DMS53 treated with DMSO at 0.1 percent for 48 hours (cell line): ENCODE measurements around the gene TMEM255B.
"Not testable (repeated sequence)": the region's sequence is repeated elsewhere in the genome, so short reads cannot be mapped to it uniquely, and the experiment has no call there.

Experiments
- DNase-seq: peaks from one replicate; lab custom pipeline; 2025; ENCODE audit not compliant: unreplicated experiment; lab: John Stamatoyannopoulos, UW

The TMEM255B gene

DNA sequence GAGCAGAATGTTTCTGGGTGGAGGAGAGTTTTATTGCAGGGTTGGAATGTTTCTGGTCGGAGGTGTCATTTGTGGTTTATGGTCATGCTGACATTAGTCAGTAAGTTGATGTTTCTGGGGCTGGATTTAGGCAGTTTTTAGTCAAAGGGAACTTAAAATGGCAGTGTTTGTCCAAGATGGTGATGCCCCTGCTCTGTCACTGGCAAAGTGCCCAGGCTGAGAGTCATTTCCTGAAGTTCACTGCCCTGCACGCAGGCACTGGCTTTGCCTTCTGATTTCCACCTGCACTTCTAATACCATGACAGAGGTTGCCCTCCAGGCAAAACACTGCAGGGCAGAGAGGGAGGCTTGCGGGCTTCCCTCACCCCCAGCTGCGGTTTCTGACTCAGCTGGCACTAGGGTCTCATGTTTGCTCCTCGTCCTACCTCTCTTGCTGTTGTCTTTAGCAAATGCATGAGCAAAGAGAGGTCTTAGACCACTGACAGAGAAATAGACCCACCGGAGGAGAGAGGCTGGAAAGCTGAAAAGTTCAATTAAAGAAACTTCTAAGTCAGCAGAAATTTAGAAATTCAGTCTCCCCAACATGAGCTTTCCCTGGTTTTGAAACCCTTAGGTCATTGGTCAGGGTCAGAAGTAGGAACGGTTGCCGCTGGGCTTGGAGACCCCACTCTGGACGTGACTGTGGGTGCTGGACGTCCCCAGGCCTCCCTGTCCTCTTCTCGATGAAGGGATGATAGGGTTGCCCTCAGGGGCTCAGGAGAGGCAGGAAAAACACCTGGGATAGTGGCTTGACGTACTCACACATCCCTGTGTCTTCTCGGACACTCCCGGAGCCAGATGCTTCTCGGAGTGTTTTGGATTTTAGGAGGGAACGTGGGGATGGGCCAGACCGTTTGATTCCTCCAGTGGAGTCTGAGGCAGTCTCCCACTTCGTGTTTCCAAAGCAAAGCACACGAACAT lies 26.3 kb downstream of the TMEM255B start:
- no peak for DNase-seq

DNA sequence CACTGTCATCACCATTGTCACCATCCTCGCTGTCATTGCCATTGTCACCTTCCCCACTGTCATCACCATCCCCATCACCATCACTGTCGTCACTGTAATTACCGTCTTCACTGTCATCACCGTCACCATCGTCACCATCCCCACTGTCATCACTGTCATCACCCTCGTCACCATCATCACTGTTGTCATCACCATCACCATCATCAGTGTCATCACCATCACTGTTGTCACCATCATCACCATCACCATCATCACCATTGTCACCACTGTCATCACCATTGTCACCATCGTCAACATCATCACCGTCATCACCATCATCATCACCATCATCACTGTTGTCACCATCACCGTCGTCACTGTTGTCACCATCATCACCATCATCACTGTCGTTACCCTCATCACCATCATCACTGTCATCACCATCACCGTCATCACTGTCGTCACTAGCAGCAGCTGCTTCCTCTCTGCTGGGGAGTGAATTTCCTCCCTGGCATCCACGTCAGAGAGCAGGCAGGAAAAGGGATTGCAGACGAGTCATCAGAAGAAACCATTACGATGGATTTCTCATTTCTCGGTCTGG lies 27.3 kb downstream of the TMEM255B start:
- no peak for DNase-seq

DNA sequence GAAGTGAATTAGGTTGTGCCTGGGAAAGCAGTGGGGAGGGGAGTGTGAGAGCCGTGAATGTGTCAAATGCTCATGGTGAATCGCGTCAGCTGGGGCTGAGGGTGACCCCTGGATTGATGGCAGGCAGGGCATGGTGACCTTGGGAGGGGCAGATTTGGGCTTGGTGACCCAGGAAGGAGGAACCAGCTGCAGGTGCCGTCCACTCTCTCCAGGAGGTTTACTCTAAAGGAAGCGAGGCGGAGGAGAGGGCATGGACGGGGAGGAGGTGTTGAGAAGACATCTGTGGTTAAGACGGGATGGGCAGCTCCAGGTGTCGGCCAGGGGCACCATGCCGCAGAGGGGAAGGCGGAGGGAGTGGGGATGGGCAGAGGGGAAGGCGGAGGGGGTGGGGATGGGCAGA lies 28.7 kb downstream of the TMEM255B start:
- DNase-seq = no peak

DNA sequence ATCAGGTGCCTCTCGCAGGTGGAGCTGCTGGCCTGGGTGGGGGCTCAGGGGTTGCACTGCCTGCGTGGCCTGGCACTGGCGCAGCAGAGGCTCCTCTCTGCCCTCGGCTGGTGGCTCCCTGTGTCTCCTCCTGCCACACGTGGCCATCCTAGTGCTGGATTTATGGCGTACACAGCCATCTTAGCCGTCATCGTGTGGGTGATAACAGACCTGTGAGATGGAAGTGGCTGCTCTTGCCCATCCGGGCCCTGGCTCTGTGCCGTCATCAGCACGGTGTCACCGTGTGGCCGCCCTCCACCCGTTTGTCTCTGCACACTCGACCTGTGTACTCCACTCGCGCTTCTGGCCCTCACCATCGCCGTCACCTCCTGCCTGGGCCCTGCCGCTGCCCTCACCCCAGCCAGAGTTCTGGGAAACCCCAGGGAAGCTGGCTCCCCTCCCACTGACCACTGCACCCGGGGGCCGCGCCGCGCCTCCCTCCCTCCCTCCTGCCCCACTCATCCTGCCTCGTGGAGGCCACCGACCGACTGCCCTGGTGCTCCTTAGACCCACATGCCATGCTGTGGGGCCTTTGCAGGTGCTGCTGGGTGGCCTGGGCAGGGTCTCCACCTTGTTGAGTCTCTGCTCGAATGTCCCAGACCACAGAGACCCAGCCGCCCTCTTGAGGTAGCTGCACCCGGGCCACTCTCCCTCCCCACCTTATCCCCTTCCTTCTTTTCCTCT lies 29.5 kb downstream of the TMEM255B start:
- DNase-seq = no peak

DNA sequence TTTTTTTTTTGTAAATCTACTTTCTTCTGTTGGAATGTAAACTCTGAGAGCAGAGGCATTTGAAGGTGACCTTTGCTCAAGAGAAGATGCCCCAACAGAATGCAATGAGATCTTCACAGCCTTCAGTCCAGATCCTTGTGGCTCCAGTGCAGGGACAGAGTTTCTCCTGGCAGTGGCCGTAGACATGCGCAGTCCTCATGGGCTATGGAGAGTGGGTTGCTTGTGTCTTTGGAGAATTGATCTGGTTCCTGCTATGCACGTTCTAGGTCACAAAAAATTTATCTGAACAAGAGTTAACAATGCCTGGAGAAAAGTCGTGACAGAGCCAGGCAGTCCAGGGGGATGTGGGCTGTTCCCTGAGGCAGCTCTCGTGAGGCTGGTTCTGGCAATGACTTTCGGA lies 30.1 kb downstream of the TMEM255B start:
- DNase-seq = no peak

DNA sequence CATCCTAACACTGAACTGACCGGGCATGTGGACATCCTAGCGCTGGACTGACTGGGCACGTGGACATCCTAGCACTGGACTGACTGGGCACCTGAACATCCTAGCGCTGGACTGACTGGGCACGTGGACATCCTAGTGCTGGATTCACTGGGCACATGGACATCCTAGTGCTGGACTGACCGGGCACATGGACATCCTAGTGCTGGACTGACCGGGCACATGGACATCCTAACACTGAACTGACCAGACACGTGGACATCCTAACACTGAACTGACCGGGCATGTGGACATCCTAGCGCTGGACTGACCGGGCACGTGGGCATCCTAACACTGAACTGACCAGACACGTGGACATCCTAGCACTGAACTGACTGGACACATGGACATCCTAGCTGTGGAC lies 30.9 kb downstream of the TMEM255B start:
- DNase-seq = not testable (repeated sequence)

DNA sequence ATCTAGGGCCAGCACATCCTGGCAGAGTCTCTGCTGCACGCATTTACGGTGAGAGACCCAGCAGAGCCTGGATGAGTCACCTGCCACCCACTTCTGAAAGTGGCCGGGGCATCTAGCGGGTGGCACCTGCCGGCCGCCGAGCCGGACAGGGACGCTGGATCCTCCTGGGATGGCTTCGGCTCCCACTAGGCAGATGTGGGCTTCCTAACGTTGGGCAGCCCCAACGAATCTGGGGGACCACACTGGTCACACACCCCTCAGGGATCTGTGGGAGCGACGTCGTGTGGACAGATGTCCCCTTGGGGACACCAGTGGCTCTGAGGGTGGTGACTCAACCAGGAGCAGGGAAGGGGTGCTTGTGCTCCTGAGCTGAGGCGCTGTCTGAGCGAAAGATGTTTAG lies 32.2 kb downstream of the TMEM255B start:
- DNase-seq = no peak

DNA sequence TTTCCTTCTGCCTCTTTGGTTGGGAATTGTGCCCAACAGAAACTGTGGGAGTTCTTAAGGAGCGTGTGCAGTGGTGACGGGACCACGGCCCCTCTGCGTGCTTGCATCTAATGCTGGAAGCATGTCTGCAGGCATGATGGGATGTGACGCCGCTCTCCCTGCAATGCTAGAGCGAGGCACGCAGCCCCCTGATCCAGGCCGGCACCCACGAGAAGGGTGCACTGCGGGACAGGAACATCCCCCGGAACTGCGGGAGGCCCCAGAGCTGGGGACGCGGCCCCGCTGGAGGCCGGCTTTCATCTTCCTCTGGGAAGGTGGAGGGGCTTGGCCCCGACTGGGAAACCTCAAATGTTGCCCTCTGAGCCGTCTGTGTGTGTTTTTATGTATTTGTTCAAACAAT lies 32.7 kb downstream of the TMEM255B start:
- DNase-seq = no peak

DNA sequence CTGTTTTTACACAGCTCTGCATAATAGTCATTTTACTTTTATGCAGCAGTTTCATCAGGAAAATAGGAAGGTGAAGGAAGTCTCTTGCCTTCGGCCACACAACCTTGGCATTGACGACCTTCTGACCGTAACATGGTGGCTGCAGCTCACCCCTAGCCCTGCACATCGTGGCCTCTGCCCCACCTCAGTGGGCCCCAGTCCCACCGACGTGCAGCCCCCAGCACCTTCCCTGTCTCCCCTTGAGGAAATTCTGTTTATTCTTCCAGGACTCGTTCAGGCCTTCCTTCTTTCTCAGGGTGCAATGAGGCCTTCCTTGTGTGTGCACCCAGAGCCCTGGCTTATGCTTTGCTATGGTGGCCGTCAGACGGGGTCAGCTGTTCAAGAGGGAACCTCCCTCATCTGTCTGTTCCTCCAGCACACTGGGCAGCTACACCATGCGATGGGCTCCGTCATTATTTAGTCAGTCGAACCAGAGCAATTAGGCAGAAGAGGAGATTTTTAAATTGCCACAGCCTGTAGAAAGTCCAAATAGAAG lies 33.3 kb downstream of the TMEM255B start:
- no peak for DNase-seq

DNA sequence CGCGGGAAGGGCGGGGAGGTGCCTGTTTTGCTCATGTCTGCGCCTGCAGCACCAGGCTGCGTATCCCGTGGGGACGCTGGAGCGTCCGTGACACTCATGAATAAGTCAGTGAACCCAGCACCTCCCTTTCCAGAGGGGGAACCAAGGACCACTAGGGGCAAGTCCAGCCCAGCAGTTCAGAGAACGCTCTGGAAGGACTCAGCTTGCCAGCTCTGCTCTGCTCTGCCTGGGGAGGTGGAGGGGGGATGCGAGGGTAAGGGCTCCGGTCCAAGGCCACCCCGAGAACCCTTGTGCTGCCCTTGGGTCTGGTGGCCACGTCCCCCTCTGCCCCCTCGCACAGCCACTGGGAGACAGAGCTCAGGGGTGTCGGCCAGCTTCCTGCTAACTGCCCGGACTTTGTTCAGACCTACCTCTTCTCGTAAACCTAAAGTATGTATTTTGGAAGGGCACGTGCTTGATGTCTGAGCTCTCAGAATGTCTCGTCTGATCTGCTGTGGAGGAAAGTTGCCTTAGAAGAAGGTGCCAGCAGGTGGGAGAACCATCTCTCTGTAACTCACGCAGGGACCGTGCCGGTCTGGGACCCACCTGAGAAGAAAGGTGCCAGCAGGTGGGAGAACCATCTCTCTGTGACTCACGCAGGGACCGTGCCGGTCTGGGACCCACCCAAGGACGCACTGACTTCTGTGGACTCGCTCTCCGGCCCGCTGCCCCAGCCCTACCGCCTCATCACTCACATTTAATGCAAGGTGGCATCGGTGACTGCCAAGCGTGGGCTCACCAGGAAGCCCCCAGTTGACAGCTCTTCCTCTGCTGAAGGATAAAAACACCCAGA lies 34.1 kb downstream of the TMEM255B start:
- DNase-seq = no peak

DNA sequence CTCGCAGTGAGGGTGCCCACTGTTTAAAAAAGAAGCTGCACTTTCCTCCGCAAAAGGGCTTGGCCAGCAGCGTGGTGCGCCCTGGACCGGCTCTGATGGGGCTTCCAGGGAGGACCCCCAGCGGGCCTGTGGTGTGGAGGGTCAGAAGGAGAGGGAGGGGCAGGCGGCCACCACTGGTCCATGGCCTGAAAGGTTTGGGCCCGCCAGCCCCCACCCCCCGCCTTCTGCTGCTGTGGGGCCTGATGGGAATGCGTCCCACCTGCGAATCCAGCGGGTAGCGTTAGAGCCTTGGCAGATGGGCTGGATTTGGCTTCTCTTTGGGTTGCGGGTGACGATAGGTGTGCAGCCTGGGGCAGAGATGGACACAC lies 34.7 kb downstream of the TMEM255B start:
- no peak for DNase-seq

DNA sequence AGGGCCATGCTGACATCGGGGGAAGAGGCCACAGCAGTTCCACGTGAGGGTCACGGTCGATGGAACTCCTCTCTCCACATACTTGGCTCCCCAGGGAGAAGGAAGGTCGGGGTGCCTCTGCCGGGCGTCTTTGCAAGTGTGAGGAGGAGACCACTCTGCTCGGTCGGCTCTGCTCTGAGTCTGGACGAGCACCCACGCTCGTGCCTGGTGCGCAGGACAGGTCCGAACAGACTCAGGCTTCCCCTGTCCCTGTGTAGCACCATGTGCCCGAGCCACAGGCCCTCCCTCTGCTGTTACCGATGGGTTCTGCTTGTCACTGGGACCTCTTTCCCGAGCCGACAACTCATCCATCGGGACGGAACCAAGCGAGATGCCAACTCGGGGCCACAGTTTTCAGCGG lies 35.1 kb downstream of the TMEM255B start:
- DNase-seq = no peak

DNA sequence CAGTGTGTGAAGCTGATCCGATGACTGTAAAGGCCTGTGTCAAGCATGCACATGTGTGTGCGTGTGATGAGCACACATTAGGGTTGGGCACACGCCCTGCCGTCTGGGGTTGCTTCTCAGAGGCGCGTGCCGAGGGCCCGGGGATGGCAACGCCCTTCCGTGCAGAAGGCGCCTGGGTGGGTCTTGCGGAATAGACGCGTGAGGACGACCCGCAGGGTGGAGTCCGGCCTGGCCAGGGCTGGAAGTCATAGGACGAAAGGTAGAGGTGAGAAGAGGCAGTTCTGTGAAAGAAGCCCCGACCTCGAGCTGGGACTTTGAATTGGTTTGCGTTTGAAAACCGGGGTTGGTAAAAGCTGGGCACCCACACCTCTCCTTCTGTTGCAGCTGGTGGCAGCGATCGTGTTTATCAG lies 35.7 kb downstream of the TMEM255B start:
- no peak for DNase-seq

DNA sequence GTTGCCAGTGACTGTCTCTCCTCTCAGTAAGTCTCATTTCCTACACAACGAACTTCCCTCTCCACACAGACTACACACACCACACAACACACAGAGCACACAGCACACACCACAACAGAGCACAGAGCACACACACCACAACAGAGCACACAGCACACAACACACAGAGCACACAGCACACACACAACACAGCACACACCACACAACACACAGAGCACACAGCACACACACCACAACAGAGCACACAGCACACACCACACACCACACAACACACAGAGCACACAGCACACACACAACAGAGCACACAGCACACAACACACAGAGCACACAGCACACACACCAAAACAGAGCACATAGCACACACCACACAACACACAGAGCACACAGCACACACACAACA lies 36.3 kb downstream of the TMEM255B start:
- not testable (repeated sequence) for DNase-seq

DNA sequence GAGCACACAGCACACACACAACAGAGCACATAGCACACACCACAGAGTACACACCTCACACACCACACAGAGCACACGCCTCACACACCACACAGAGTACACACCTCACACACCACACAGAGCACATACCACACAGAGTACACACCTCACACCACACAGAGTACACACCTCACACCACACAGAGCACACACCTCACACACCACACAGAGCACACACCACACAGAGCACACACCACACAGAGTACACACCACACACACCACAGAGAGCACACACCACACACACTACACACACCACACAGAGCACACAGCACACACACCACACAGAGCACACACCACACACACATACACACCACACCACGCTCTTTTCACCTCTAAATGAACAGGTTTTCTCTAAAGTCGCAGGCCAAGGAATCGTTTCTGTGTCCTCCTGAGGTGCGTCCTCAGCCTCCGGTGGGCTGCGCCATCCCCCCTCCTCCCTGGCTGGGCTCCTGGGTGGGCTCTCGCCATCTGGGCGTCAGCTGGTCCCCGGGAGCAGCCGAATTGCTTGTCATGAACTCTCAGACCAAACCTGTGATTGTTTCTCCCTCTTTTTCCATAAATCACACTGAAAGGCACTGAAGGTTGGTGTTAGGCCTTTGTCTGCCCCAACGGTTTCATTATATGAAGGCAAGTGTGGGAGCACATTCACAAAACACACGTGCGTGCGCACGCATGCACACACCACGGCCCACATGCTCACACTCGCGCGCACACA lies 37.4 kb downstream of the TMEM255B start:
- DNase-seq = no peak

DNA sequence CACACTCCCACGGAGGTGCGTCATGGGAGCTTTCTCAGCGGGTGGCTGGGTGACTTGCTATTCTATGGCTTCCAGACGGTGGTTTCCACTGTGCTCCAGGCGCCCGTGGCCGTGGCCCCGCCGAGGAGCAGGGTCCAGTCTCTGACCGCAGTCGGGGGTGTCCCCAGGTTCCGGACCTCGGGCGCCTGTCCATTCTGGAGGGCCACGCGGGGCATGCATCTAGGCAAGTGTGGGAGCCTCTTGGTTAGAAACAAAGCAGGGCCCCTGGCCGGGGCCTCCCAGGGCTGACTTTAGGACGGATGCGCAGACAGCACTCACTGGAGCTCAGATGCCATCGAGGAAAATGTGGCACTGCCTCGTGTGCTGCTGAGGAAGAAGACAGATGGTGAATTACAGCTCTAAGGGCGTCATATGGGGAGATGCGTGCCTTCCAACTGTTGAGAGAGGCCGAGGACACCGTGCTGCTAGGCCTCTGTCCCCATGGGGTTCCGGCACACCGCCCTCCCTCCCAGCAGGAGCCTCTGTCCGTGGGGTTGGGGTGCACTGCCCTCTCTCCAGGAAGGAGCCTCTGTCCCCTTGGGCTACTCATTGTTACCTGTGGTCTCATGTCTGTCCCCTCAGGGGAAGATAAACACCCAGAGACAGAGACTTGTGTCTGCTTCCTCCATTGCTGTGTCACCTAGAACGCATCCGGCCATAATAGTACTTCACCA lies 38.1 kb downstream of the TMEM255B start:
- no peak for DNase-seq

DNA sequence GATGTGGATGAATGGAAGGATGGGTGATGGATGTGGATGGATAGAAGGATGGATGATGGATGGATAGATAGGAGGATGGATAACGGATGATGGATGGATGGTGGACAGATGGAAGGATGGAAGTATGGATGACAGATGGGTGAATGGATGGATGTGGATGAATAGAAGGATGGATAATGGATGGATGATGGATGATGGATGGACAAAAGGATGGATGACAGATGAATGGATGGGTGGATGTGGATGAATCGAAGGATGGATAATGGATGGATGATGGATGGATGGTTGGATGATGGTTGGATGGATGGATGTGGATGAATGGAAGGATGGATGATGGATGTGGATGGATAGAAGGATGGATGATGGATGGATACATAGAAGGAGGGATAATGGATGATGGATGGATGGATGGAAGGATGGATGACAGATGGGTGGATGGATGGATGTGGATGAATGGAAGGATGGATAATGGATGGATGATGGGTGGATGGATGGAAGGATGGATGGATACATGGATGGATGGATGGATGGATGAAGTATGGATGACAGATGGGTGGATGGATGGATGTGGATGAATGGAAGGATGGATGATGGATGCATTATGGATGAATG lies 39.3 kb downstream of the TMEM255B start:
- no peak for DNase-seq

DNA sequence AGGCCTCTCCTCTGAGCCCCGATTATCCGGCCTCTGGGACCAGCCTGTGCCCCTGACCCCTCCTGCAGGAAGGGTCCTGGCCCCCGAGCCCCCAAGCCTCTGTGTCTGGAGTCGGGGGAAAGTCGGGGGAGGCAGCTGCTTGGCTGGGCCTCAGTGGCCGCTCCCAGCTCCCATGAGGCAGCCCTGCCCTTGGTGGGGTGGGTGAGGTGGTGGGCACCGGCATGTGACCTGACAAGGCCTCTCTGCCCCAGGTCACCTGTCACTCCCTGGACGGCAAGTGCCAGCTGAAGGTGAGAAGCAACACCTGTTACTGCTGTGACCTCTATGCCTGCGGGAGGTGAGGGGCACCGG lies 41.5 kb downstream of the TMEM255B start:
- no peak for DNase-seq

DNA sequence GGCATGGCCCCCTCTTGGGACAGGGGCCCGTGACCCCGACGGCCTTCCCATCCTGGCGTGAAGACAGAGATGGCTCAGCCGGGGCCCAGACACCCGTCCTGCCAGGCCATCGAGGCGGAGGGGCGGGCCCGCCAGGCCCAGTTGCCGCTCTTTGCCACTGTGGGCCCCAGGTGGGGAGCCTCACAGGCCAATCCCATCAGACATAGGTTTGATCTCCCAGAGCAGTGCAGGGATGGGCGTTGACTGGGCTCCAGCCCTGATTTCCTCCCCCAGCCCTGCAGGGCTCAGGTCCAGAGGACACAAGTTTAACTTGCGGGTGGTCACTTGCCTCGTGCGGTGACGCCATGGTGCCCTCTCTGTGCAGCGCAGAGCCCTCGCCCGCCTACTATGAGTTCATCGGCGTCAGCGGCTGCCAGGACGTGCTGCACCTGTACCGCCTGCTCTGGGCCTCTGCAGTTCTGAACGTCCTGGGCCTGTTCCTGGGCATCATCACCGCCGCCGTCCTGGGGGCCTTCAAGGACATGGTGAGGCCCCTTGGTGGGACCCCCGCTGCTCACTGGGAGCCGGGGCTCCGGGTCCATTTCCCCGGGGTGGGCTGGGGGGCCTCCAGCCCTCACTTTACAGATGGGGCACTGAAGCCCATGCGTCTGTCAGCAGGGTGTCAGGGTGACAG lies 42.4 kb downstream of the TMEM255B start:
- no peak for DNase-seq
